ENCODE results near the gene PLEKHM2.

Gene PLEKHM2

DNA sequence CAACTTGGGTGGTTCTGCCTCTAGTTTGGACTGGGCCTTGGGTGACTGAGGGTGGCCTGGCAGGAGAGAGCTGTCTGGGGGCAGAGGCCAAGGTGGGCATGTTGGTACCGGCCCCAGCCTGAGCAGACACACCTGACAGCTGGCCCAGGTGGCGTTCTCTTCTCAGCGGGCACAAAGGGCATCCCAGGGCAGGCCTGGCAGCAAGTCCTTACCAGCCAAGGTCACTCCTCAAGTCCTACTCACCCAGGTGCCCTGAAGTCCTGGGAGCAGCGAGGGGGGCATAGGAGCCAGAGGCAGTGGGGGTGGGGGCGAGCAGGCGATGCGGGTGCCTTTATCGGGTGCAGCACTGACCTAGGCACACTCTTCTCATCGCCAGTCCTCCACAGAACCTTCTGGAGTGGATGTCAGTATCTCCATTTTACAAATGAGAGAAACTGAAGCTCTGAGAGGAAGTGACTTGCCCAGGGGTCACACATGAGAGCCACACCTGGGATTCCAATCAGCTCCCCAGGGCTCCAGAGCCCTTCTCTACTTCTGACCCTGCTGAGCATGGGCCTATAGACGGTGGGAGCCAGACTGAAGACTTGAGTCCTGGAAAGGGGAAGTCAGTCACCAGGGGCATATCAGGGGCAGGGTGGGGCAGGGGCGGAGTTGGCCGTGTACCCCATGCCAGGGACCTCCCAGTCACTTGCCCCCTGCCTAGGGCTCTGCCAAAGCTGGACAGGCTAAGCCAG, 51.4 kb downstream of the PLEKHM2 start:
- no peak overlapping the region for H3K4me3 ChIP-seq (ENCODE audit: low read depth, low read length)
- no peak for DNase-seq (ENCODE audit: low read depth)

DNA sequence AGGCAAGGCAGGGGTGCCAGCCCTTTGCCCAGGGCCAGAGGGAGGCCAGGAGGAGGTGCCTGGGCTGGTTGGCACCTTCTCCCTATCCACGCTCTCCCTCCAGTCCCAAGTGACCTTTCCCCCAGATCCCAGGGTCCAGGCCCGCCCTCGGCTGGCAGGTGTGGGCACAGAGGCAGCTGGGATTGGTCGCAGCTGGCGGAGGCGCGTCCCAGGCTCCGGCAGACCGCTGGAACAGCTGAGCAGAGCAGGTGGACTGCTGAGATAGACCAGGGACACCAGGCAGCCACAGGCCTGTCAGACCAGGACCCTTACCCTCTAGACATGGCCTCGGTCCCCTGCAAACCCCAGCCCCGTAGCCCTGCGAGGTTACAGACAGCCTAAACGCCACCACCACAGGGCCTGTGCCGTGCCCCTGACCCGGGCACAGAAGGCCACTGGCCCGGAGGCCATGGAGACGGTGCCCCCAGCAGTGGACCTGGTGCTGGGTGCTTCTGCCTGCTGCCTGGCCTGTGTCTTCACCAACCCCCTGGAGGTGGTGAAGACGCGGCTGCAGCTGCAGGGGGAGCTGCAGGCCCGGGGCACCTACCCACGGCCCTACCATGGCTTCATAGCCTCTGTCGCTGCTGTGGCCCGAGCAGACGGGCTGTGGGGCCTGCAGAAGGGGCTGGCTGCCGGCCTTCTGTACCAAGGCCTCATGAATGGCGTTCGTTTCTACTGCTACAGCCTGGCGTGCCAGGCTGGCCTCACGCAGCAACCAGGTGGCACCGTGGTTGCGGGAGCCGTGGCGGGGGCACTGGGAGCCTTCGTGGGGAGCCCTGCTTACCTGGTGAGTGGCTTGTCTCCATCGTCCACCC, 52.1 kb downstream of the PLEKHM2 start, which contains the start of gene SLC25A34:
TSS of gene SLC25A34 (plus strand) at position 221 of the 854 bp plus-strand sequence. CDS start at position 449, 228 bp downstream.
- H3K4me3 ChIP-seq (ENCODE audit: low read depth, low read length): no peak within 1 kb of the TSS
- peak; percentile 36 for DNase-seq (ENCODE audit: low read depth)

DNA sequence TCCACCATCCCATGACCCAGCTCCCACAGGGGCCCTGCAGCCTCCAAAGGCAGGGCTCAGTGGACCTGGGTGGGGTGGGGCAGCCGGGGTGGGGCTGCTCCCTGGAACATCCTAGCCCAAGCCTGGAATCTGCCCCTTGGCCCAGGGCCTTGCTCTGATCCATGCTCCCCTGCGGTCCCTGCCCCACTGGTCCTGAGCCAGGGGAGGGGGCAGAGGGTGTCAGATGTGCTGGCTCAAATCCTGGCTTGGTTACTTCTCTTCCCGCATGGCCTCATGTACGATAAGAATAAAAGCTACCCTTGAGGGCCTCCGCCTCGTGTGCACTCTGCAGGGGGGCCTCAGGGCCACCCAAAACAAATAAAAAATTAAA, 52.8 kb downstream of the PLEKHM2 start:
- DNase-seq (ENCODE audit: low read depth): no peak
- no peak overlapping the region for H3K4me3 ChIP-seq (ENCODE audit: low read depth, low read length)

DNA sequence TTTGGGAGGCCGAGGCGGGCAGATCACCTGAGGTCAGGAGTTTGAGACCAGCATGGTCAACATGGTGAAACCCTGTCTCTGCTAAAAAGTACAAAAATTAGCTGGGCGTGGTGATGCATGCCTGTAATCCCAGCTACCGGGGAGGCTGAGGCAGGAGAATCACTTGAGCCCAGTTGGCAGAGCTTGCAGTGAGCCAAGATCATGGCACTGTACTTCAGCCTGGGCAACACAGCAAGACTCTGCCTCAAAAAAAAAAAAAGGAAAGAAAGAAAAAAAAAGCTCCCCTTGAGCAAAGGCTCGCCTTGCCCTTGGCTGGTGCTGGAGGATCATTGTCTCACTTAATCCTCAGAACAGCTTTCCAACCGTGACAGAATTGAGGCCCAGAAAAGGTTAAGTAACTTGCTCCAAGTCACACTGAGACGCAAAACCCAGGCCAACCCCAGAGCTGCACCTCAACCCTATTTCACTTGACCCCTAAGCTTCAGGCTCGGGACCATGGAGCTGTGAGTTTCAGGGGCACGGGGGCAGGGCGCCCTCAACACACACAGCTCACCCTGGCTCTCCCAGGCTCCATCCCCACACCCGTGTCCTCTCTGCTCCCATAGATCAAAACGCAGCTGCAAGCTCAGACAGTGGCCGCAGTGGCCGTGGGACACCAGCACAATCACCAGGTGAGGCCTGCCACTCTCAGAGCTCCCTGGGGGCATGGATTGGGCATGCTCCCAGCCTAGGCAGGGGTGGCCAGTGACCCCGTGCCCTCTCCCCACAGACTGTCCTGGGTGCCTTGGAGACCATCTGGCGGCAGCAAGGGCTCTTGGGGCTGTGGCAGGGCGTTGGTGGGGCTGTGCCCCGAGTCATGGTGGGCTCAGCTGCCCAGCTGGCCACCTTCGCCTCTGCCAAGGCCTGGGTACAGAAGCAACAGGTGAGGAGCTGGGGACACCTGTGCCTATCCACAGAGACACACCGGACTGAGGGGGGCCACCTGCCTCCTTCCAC, 53.5 kb downstream of the PLEKHM2 start:
- H3K4me3 ChIP-seq (ENCODE audit: low read depth, low read length): no peak overlapping the region
- no peak for DNase-seq (ENCODE audit: low read depth)

DNA sequence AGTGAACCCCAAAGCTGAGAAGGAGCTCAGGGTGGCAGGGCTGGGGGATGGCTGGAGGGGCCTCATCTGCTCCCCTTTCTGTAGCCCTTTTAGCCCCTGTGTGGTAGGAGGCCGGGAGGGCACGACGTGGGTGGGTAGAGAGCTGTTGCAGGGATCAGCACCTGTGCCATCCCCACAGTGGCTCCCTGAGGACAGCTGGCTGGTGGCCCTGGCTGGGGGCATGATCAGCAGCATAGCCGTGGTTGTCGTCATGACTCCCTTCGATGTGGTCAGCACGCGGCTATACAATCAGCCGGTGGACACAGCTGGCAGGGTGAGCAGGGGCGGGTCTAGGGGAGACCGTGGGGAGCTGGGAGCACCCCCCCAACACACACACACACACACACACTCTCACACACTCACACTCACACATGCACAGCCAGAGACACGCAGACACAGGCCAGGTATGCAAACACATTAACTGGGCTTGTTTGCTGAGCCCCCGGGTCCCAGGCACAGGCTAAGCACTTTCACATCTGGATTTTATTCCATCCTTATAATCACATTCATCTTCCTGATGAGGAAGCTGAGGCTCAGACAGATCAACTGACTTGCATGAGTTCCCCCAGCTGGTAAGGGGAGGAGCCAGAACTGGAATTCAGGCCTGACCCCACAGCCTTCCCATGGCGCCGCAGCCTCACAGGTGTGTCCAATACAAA, 54.4 kb downstream of the PLEKHM2 start:
- no peak overlapping the region for H3K4me3 ChIP-seq (ENCODE audit: low read depth, low read length)
- no peak for DNase-seq (ENCODE audit: low read depth)

DNA sequence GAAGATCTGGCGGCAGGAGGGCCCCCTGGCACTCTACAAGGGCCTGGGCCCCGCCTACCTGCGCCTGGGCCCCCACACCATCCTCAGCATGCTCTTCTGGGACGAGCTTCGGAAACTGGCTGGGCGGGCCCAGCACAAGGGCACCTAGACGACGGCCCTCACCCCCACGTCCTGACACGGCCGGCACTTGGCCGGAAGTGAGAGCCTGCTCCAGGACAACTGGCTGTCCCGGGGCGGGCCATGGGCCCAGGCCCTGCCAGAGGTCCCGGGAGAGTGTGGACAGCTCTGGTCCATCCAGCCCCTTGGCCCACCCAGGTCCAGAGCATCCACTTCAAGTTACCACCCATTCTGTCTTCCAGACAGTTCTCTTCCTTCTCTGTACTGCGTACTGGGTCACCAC, 55.1 kb downstream of the PLEKHM2 start:
- no peak for DNase-seq (ENCODE audit: low read depth)
- no peak overlapping the region for H3K4me3 ChIP-seq (ENCODE audit: low read depth, low read length)

DNA sequence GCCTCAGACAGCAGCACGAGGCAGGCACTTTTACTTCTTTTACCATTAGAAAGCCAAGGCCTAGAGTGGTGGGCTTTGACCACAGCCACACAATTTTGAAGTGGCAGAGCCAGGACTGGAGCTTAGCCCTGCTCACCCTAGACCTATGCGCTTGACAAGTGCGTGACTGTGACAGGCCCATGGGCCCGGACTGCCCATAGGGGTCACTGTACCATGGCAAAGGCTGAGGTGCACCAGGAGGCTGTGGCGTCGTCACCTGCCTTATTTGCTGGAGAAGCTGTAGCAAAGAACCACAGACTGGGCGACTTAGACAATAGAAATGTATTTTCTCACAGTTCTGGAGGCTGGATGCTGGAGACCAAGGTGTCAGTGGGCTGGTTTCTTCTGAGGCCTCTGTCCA, 55.6 kb downstream of the PLEKHM2 start:
- DNase-seq (ENCODE audit: low read depth): no peak
- no peak overlapping the region for H3K4me3 ChIP-seq (ENCODE audit: low read depth, low read length)

DNA sequence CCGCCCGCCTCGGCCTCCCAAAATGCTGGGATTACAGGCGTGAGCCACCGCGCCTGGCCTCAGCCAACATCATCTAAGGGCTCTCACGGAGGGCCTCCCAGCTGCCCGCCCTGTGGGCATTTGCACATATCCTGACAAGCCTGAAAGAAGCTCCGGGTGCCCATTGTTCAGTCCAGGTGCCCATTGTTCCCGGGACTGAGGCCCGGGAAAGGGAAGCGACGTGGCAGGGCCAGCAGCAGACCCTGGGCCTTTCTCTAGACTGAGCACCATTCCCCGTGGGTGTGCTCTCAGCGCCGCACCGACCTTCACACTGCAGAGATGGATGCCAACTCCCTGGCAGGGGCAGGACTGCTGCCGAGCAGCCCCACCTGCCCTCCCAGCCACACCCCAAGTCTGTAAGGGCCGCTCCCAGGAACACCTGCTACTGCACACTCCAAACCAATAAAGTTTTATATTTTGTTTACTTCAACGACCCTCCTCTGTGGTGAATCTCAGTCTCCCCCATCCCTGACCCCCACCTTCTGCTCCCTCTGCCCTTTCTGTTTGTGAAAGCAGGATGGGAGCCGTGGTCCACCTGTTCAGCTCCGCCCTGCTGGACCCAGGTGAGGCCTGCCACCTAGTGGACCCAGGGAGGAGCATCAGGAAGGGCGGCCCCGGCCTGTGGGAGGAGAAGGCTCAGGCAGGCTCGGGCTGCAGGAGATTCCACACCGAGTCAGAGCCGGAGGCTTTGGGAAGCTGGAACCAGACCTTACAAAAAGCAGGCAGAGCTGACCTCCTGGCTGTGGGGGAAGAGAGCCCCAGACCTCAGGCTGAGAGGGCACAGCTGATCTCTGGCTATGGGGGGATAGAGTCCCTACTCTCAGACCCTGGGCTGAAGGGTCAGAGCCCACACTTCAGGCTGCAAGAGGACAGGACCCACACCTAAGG, 57.1 kb downstream of the PLEKHM2 start:
- no peak overlapping the region for H3K4me3 ChIP-seq (ENCODE audit: low read depth, low read length)
- no peak for DNase-seq (ENCODE audit: low read depth)

DNA sequence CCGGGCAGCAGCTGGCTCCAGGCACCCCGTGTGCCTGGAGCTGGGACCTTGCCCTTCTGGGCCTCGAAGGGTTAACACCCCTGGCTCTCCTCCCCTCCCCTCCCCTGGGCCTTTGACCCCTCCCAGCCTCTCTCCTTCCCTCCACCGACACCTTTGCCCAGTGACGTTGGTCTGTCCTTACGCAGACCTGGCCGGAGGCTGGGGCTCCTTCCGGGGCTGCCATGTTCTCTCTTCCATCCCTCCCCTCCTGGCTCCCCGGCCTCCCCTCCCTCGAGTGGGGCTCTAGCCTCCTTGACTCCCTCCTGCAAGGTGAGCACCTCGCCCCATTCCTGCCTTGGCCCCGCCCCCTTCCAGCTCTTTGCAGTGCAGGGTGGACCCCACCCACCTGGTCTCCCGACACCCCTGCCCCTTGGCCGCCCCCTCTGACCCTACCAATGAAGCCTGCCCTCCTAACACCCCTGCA, 58.2 kb downstream of the PLEKHM2 start, which contains the start of gene TMEM82:
TSS of gene TMEM82 (plus strand) at position 161 of the 463 bp plus-strand sequence. CDS start at position 222, 61 bp downstream.
- DNase-seq (ENCODE audit: low read depth): no peak
- no peak within 1 kb of the TSS for H3K4me3 ChIP-seq (ENCODE audit: low read depth, low read length)

DNA sequence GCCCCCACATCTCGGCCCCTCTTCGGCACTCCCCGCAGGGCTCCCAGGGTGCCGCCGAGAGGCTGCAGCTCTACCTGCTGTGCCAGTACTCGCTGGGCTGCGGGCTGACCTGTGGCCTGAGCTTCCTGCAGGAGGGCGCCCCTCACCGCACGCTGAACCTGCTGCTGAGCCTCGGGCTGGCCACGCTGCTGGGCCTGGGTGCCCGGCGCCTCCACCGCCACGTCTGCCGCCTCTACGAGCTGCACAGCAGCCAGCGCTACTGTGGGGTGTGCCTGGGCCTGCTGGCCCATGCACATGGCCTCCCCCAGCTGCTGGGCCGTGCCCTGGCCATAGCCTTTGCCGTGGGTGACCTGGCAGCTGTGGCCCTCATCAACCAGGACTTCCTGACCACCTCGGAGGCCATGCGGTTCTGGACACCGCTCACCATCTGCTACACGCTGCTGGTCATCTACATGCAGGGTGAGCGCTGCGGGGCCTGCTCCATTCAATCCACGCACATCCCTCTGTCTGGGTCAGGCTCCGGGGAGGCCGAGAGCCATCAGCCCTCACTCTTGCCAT, 60.1 kb downstream of the PLEKHM2 start:
- no peak overlapping the region for H3K4me3 ChIP-seq (ENCODE audit: low read depth, low read length)
- DNase-seq (ENCODE audit: low read depth): no peak

DNA sequence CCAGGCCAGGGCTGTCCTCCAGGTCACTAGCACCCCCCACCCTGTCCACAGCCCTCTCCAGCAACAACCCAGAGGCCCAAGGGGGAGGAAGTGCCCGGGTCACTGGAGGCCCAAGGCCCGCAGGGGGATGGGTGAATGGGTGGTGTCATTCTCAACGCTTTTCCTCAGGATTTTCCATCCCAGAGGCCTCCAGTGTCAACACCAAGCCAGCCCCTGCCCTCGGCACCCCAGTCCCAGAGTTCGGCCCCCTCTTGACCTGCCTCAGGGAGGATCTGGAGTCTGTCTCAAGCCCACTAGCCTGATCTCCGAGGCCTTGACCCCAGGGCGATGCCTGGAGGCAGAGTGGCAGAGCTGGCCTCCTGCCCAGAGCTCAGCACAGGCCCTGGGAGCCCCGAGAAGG, 63.3 kb downstream of the PLEKHM2 start:
- no peak for DNase-seq (ENCODE audit: low read depth)
- no peak overlapping the region for H3K4me3 ChIP-seq (ENCODE audit: low read depth, low read length)

DNA sequence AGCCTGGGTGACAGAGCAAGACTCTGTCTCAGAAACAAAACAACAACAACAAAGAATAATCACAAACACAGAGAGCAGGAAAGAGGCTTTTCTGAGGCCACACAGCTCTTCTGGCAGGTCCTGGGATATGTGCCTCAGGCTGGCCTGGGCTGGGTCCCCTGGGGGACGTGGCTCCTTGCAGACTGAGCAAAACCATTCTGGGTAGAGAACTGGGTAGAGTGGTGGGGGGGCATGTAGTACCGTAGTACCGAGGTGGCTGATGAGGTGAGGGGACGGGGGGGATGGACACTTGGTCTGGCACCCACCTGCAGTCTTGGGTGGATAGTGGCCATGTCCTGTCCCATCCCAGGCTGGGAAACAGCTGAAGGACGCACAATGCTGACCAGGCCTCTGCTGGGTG, 64.1 kb downstream of the PLEKHM2 start:
- DNase-seq (ENCODE audit: low read depth): no peak
- H3K4me3 ChIP-seq (ENCODE audit: low read depth, low read length): no peak overlapping the region

DNA sequence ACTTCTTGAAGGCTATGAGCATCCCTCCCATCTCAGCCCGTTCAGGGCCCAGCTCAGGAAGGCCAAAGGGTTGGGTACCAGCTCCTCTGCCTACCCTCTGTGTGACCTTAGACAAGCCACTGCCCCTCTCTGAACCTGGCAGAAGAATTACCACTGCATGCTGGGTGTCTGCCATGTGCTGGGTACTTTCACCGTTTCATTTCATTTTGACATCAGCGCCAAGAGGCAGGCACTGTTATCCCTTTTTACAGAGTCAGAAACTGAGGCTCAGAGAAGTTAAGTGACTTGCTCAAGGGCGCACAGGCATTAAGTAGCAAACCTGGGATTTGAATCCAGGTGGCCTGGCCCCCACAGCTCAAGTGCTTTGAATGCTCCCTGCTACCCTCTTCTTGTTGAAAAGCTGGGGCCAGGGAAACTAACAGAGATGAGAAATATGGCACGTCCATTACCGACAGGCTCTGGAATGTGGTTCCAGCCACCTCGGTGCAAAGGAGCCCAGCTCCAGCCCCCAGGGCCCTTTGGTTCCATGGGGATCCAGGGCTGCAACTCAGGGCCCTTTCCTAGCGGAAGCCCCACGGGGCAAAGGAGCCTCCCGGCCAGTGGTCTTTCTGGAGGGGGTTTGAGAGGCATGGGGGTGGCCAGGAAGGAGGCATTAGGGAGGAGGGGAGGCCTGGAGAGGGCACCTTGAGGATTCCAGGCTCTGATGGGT, 64.7 kb downstream of the PLEKHM2 start:
- no peak overlapping the region for H3K4me3 ChIP-seq (ENCODE audit: low read depth, low read length)
- no peak for DNase-seq (ENCODE audit: low read depth)

DNA sequence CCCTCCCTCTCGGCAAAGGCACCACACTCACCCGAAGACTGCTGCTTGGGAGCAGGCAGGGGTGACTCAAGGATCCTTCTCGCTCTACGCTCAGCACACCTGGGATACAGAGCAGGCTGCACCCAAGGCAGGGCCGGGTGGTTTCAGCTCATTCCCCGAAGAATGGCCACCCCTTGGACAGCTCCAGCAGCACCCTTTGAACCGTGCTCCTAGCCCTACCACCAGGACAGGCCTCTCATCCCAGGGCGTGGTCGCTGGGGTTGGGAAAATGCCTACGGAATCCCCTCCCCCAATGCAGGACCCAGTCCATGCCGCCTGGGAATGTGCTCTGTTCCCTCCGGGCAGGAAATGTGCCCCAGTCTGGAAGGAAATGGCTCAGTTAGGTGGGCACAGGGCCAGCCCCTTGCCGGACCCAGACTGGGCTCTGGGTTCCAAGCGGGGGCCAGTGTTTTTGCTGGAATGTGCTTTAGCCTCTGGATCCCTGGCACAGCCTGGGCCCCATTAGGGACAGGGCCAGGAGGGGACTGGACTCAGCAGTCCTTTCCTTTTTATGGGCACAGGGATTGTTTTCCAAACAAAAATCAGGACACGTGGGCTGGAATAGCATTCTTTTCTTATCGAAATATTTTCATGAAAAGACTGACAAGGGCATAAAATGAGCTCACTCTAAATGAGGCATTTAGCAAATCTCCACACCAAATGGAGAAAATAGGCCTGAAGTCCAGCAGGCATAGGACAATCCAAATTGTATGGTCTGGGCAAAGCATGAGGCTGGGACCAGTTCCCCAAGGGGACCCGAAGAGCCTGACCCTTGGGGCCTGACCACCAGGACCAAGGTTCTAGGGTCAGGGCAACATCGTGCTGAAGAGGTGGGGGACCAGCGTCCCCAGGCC, 65.5 kb downstream of the PLEKHM2 start:
- no peak for DNase-seq (ENCODE audit: low read depth)
- H3K4me3 ChIP-seq (ENCODE audit: low read depth, low read length): no peak overlapping the region

DNA sequence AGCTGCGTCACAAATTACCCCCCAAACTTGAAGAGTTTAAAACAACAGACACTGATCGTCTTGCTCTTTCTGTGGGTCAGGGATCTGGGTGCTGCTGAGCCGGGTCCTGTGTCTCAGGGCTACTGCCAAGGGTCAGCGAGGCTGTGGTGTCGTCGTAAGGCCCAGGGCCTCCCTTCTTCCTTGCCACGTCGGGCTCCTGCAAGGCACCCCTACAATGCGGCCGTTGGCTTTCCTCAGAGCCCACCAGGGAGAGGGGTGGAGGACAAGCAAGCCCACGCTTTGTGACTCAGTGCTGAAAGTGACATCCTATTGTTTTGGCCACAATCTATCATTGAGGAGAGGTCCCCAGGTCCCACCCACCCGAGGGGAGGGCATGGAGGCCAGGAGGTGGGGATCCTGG, 66.8 kb downstream of the PLEKHM2 start:
- no peak overlapping the region for H3K4me3 ChIP-seq (ENCODE audit: low read depth, low read length)
- no peak for DNase-seq (ENCODE audit: low read depth)

DNA sequence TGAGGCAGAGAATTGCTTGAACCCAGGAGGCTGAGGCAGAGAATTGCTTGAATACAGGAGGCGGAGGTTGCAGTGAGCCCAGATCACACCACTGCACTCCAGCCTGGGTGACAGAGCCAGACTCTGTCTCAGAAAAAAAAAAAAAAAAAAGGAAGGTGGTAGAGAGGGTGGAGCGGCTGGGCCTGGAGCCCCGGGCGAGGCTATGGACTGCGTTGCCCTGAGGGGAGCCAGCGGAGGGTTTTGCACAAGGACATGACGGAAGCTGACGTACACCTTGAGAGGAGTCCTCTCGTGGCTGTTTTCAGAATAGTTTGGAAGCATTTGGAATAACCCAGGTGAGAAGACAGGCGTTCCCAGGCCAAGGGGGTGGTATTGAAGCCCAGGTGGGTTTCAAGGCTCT, 67.6 kb downstream of the PLEKHM2 start:
- H3K4me3 ChIP-seq (ENCODE audit: low read depth, low read length): no peak overlapping the region
- DNase-seq (ENCODE audit: low read depth): no peak

Measured in skeletal muscle cell (primary cell).